Cardiac muscle cell (in vitro differentiated cells and primary cell): Measurements from ENCODE around the gene MCMBP. TPM values are rescaled to one million over a fixed set of nuclear protein-coding genes. Genes with fewer than 3 reads are reported as not detected.
A peak's percentile ranks its signal among the peaks of the same experiment; 100 is the strongest.
"Not testable (repeated sequence)": the region's sequence is repeated elsewhere in the genome, so short reads cannot be mapped to it uniquely, and the experiment has no call there.

Source experiments
- DNase-seq, 2 donors: peaks; one replicate each; pipeline versions ENCODE4 v3.0.0 to v3.0.0-alpha.2; 2010 to 2017; ENCODE audit warnings: low read depth in 1 of 2, low spot score in 1 of 2
- H3K27ac ChIP-seq: fragments of 200-600 bp; sonication (generic); 2 replicates; pipeline ENCODE4 v1.5.1; 2016
- H3K27me3 ChIP-seq: fragments of 200-600 bp; sonication (generic); 2 replicates; pipeline ENCODE4 v1.6.0; 2016; ENCODE audit warnings: control low read depth
- H3K36me3 ChIP-seq: fragments of 200-600 bp; sonication (generic); 2 replicates; pipeline ENCODE4 v1.5.1; 2016; ENCODE audit warnings: control low read depth
- H3K4me1 ChIP-seq: fragments of 200-600 bp; sonication (generic); 2 replicates; pipeline ENCODE4 v1.8.1; 2017; ENCODE audit warnings: low read depth, mild to moderate bottlenecking, mixed run types
- H3K4me3 ChIP-seq: fragments of 200-600 bp; sonication (generic); 2 replicates; pipeline ENCODE4 v1.5.1; 2016; ENCODE audit warnings: mild to moderate bottlenecking
- H3K9me3 ChIP-seq: fragments of 200-600 bp; sonication (generic); 2 replicates; pipeline ENCODE4 v1.5.1; 2017; ENCODE audit warnings: low read depth, mild to moderate bottlenecking, control low read depth
- polyA plus RNA-seq: library from polyadenylated mRNA; unstranded; fragments of >200 nt; fragmentation: Nextera tagmentation; extraction: Ambion mirVana; gene quantifications from 2 replicates; pipeline ENCODE4 v1.2.1, GENCODE V29; 2016
- total RNA-seq: library from RNA; depleted of rRNA; stranded (reverse); fragments of >200 nt; gene quantifications from 2 replicates; pipeline ENCODE4 v1.2.3, GENCODE V29; 2016
- TF ChIP-seq, protein P1 (sequence below): IDR thresholded peaks from 2 replicates; pipeline ENCODE4 v1.5.1; 2012; ENCODE audit warnings: low read depth, mild to moderate bottlenecking, low read length

The MCMBP gene
- 29.2 and 41.1 TPM in 2 replicates for total RNA-seq
- polyA plus RNA-seq: 39.7 and 46.3 TPM in 2 replicates

DNA sequence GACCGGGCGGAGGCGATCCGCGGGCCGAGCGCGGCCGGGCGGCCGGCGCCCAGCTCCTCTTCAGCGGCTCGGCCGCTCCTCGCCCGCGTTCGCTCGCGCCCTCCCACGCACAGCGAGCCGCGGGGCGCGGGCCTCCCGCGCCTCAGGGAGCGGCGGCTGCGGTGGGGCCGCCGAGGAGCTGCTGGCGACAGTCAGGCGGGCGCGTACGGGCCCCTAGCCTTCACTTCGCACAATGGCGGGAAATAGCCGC, at the start of gene MCMBP:
MCMBP (minus strand) TSS at position 234 of the 250 bp plus-strand sequence. CDS start 259 bp downstream, outside the sequence.
- TF ChIP-seq, protein P1, sequence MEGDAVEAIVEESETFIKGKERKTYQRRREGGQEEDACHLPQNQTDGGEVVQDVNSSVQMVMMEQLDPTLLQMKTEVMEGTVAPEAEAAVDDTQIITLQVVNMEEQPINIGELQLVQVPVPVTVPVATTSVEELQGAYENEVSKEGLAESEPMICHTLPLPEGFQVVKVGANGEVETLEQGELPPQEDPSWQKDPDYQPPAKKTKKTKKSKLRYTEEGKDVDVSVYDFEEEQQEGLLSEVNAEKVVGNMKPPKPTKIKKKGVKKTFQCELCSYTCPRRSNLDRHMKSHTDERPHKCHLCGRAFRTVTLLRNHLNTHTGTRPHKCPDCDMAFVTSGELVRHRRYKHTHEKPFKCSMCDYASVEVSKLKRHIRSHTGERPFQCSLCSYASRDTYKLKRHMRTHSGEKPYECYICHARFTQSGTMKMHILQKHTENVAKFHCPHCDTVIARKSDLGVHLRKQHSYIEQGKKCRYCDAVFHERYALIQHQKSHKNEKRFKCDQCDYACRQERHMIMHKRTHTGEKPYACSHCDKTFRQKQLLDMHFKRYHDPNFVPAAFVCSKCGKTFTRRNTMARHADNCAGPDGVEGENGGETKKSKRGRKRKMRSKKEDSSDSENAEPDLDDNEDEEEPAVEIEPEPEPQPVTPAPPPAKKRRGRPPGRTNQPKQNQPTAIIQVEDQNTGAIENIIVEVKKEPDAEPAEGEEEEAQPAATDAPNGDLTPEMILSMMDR: no peak
- peaks cover 11% of the 10 kb centered on the region for H3K4me1 ChIP-seq
- no peaks in the 10 kb centered on the region for H3K9me3 ChIP-seq
- no peaks in the 10 kb centered on the region for H3K36me3 ChIP-seq
- H3K27ac ChIP-seq: peak within 1 kb of the TSS; percentile 90
- DNase-seq: no peak
- peak within 1 kb of the TSS; percentile 52 for H3K4me3 ChIP-seq
- no peaks in the 10 kb centered on the region for H3K27me3 ChIP-seq

GRCh38 chr10:119919826-119920225, 47.2 kb upstream of the MCMBP start:
- TF ChIP-seq, protein P1: no peak
- no peaks in the 10 kb centered on the region for H3K27me3 ChIP-seq
- no peaks in the 10 kb centered on the region for H3K9me3 ChIP-seq
- H3K4me1 ChIP-seq: no peaks in the 10 kb centered on the region
- peaks cover 65% of the 10 kb centered on the region for H3K36me3 ChIP-seq
- DNase-seq: no peak
- H3K27ac ChIP-seq: no peak overlapping the region
- no peak overlapping the region for H3K4me3 ChIP-seq

DNA sequence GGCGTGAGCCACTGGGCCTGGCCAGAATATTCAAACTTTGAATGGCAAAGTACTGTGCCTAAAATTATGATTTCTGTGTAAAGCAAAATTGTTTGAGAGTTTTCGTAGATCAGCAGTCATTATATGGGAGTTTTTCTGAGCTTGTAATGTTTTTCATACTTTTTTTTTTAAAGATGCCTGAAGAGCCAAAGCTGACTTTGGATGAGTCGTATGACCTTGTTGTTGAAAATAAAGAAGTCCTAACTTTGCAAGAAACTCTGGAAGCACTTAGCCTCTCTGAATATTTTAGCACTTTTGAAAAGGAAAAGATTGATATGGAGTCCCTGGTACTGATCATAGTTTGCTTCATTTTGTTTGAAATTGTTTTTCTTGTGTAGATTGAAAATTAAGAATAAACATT, 46.6 kb upstream of the MCMBP start:
- Histone ChIP-seq H3K9me3 (no peaks in the 10 kb centered on the region), H3K4me3 (no peak overlapping the region), H3K36me3 (peaks cover 61% of the 10 kb centered on the region), H3K27ac (no peak overlapping the region), H3K27me3 (no peaks in the 10 kb centered on the region), H3K4me1 (no peaks in the 10 kb centered on the region)
- TF ChIP-seq, protein P1: no peak
- no peak for DNase-seq

GRCh38 chr10:119917777-119918176, 45.1 kb upstream of the MCMBP start:
- no peaks in the 10 kb centered on the region for H3K4me1 ChIP-seq
- no peaks in the 10 kb centered on the region for H3K9me3 ChIP-seq
- TF ChIP-seq, protein P1: no peak

DNA sequence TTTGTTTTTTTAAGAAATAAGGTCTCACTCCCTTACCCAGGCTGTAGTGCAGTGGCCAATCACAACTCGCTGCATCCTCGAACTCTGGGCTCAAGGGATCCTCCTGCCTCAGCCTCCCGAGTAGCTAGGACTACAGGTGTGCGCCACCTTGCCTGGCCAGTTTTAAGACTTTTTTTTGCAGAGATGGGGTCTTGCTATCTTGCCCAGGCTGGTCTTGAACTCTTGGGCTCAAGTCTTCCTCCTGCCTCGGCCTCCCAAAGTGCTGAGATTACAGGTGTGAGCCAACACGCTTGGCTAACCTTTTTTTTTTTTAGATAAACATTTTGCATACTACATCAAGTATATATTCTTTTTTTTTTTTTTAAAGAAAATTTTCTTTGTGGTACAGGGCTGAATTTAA, 38.0 kb upstream of the MCMBP start:
- DNase-seq: no peak
- Histone ChIP-seq H3K27me3 (no peaks in the 10 kb centered on the region), H3K27ac (no peak overlapping the region), H3K4me1 (no peaks in the 10 kb centered on the region), H3K4me3 (no peak overlapping the region), H3K9me3 (no peaks in the 10 kb centered on the region), H3K36me3 (peaks cover 29% of the 10 kb centered on the region)
- TF ChIP-seq, protein P1: no peak

More at GRCh38 chr10:119917777-119918176, 45.1 kb upstream of the MCMBP start:
- no peak overlapping the region for H3K4me3 ChIP-seq
- H3K27me3 ChIP-seq: no peaks in the 10 kb centered on the region
- DNase-seq: no peak
- peaks cover 62% of the 10 kb centered on the region for H3K36me3 ChIP-seq
- H3K27ac ChIP-seq: no peak overlapping the region

- no peaks in the 10 kb centered on the region for H3K27me3 ChIP-seq
- H3K36me3 ChIP-seq: peaks cover 49% of the 10 kb centered on the region
- TF ChIP-seq, protein P1: no peak
- H3K9me3 ChIP-seq: no peaks in the 10 kb centered on the region
- no peak overlapping the region for H3K27ac ChIP-seq
- no peaks in the 10 kb centered on the region for H3K4me1 ChIP-seq
- DNase-seq: no peak
- H3K4me3 ChIP-seq: no peak overlapping the region
Measured at GRCh38 chr10:119908166-119908565, 35.5 kb upstream of the MCMBP start.

DNA sequence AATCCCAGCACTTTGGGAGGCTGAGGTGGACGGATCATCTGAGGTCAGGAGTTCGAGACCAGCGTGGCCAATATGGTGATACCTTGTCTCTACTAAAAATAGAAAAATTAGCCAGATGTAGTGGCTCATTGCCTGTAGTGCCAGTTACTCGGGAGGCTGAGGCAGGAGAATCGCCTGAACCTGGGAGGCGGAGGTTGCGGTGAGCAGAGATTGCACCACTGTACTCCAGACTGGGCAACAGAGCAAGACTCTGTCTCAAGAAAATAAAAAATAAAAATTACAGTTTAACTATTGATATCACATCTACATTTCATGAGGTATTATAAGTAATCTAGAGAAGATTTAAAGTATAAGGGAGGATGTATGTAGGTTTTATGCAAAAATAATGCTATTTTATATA, 35.1 kb upstream of the MCMBP start:
- H3K27ac ChIP-seq, DNase-seq, H3K27me3 ChIP-seq, H3K4me1 ChIP-seq, H3K4me3 ChIP-seq, H3K9me3 ChIP-seq: not testable (repeated sequence)
- H3K36me3 ChIP-seq: peaks cover 50% of the 10 kb centered on the region
